HepG2 (cell line): Measurements from ENCODE around the gene CAMTA1. TPM values are rescaled to one million over a fixed set of nuclear protein-coding genes. Genes with fewer than 3 reads are reported as not detected.

Source experiments
- ATAC-seq: fragments of 200-7000 bp; cut with Tn5 transposase; 3 replicates; pipeline ENCODE4 v1.9.1; 2020; ENCODE audit warnings: mild to moderate bottlenecking, moderate library complexity
- BruUV-seq: library from RNA; stranded (reverse); fragments of 400-500 nt; replicated peaks from 2 replicates; lab custom pipeline; 2021; lab: Mats Ljungman, UMichigan
- CTCF ChIA-PET: fragments of 300-600 bp; formaldehyde crosslinking; extraction: SDS; loops from one replicate; lab custom pipeline; 2021; ENCODE audit warnings: low total read pairs, inconsistent platforms, low intra/inter-chr PET ratio; lab: Yijun Ruan, JAX
- POLR2A ChIA-PET: fragments of 350-600 bp; sonication (Branson Sonifier 250); formaldehyde crosslinking; loops from one replicate; lab custom pipeline; 2020; ENCODE audit warnings: antibody characterized with exemption, inconsistent platforms; lab: Yijun Ruan, JAX
- DNase-seq: peaks from one replicate; pipeline ENCODE4 v3.0.0-alpha.2; 2015; ENCODE audit warnings: low spot score
- FAIRE-seq: peaks from 3 replicates; lab custom pipeline; 2011; peaks lifted over from hg19 to GRCh38; lab: Jason Lieb, UNC
- H2AFZ ChIP-seq: one replicate; pipeline ENCODE4 v1.6.1; 2011; ENCODE audit warnings: low read length, inconsistent platforms
- H3K27ac ChIP-seq: fragments of 300-600 bp; 3 replicates; pipeline ENCODE4 v1.8.0; 2011; ENCODE audit warnings: mixed run types, mild to moderate bottlenecking, mixed read lengths, low read length, inconsistent platforms; ENCODE audit not compliant: insufficient read depth; ENCODE audit errors: extremely low read length
- H3K27me3 ChIP-seq, 2 experiments: fragments of 200-600 bp in 1 of 2; 2 replicates in 1 of 2; 3 replicates in 1 of 2; pipeline versions ENCODE4 v1.6.0 to v1.8.0; 2011; ENCODE audit warnings: low read length in 2 of 2, mild to moderate bottlenecking in 2 of 2, moderate library complexity in 2 of 2, inconsistent platforms in 1 of 2; ENCODE audit not compliant: insufficient read depth in 2 of 2, control insufficient read depth in 1 of 2
- H3K36me3 ChIP-seq, 2 experiments: fragments of 200-600 bp in 1 of 2; replicated peaks in 1 of 2; 2 replicates in 1 of 2; 3 replicates in 1 of 2; pipeline versions ENCODE4 v1.5.1 to v1.8.0; 2011; ENCODE audit warnings: low read length in 2 of 2, inconsistent platforms in 1 of 2; ENCODE audit not compliant: insufficient read depth in 2 of 2, control insufficient read depth in 1 of 2
- H3K4me1 ChIP-seq: 2 replicates; pipeline ENCODE4 v1.5.1; 2012; ENCODE audit warnings: low read length, inconsistent platforms; ENCODE audit not compliant: insufficient read depth
- H3K4me2 ChIP-seq: 2 replicates; pipeline ENCODE4 v1.6.0; 2011; ENCODE audit warnings: low read depth, low read length, inconsistent platforms
- H3K4me3 ChIP-seq, 3 experiments: fragments of 200-600 bp in 1 of 3; sonication (generic), shearing (Covaris generic) in 1 of 3; replicated peaks in 1 of 3; 2 replicates each; pipeline ENCODE4 v1.5.1; 2011 to 2016; ENCODE audit warnings: low read length in 3 of 3, inconsistent platforms in 2 of 3, low read depth in 2 of 3, mild to moderate bottlenecking in 2 of 3, control low read depth in 1 of 3, mixed read lengths in 1 of 3; ENCODE audit not compliant: insufficient read depth in 1 of 3
- H3K79me2 ChIP-seq: one replicate; pipeline ENCODE4 v1.6.1; 2011; ENCODE audit warnings: low read length, inconsistent platforms; ENCODE audit not compliant: insufficient read depth
- H3K9ac ChIP-seq: 2 replicates; pipeline ENCODE4 v1.6.0; 2011; ENCODE audit warnings: mild to moderate bottlenecking, low read depth, low read length, inconsistent platforms; ENCODE audit not compliant: insufficient read depth
- H3K9me3 ChIP-seq: 2 replicates; pipeline ENCODE4 v1.5.1; 2012; ENCODE audit warnings: mild to moderate bottlenecking, low read length
- H4K20me1 ChIP-seq: 2 replicates; pipeline ENCODE4 v1.6.0; 2011; ENCODE audit warnings: inconsistent platforms, mild to moderate bottlenecking, low read length, moderate library complexity; ENCODE audit not compliant: insufficient read depth
- CEBPB ChIP-seq: IDR thresholded peaks from 2 replicates; pipeline ENCODE4 v1.6.1; 2011; ENCODE audit warnings: low read depth, low read length, improper control_type of control experiment, borderline replicate concordance
- MLLT10 ChIP-seq: sonication (generic); formaldehyde crosslinking; IDR thresholded peaks from 2 replicates; pipeline ENCODE4 v1.4.0; 2020; ENCODE audit warnings: missing genetic modification reagents
- NAIF1 ChIP-seq: sonication (generic); formaldehyde crosslinking; IDR thresholded peaks from 2 replicates; pipeline ENCODE4 v1.5.0; 2020; ENCODE audit warnings: mild to moderate bottlenecking, missing genetic modification reagents, borderline replicate concordance
- PTBP1 ChIP-seq: fragments of 200-400 bp; formaldehyde crosslinking; IDR thresholded peaks from 2 replicates; pipeline ENCODE4 v1.6.1; 2018; ENCODE audit warnings: low read length, low read depth; ENCODE audit not compliant: poor library complexity, severe bottlenecking
- ZNF530 ChIP-seq: sonication (generic); formaldehyde crosslinking; IDR thresholded peaks from 2 replicates; pipeline ENCODE4 v1.5.0; 2020; ENCODE audit warnings: low read depth, mild to moderate bottlenecking, missing genetic modification reagents
- WGBS: methylation state at CpG from one replicate; pipeline ENCODE4 v1.1.6; 2017; ENCODE audit warnings: low lambda C conversion rate; 5-methylcytosine and 5-hydroxymethylcytosine counted together
- in situ Hi-C: cut with HindIII; loops from 2 replicates; pipeline ENCODE4 v1.10.0; 2017; ENCODE audit warnings: low pct_unique_long_range_greater_than_20kb; ENCODE audit not compliant: extremely low pct_ligation_motif_present
- intact Hi-C: fragments of 100-400 bp; cut with micrococcal nuclease; formaldehyde crosslinking; loops from one replicate; pipeline ENCODE4 v1.10.0; 2022; ENCODE audit not compliant: unreplicated experiment
- polyA plus RNA-seq, 8 experiments: library from polyadenylated mRNA; depleted of rRNA in 3 of 8; stranded (reverse) in 7 of 8; unstranded in 1 of 8; fragments of >200 nt; fragmentation: Illumina TruSeq in 4 of 8; extraction: Trizol in 4 of 8; gene quantifications; 2 replicates each; pipeline versions ENCODE4 v1.2.1 to v1.2.3, GENCODE V29; 2011 to 2016; ENCODE audit warnings: low read depth in 4 of 8, missing spikeins in 1 of 8, mixed read lengths in 1 of 8; ENCODE audit not compliant: insufficient read depth in 1 of 8
- total RNA-seq, 5 experiments: library from RNA; depleted of rRNA; stranded (reverse); fragments of >200 nt; fragmentation: Illumina TruSeq; extraction: Trizol; gene quantifications; 2 replicates each; pipeline ENCODE4 v1.2.3, GENCODE V29; 2016; ENCODE audit warnings: low read depth in 1 of 5
- TF ChIP-seq, protein P1 (sequence below): sonication (generic); formaldehyde crosslinking; IDR thresholded peaks from 2 replicates; pipeline ENCODE4 v1.5.1; 2020; ENCODE audit warnings: mild to moderate bottlenecking, missing genetic modification reagents, moderate library complexity

CAMTA1 gene
- total and polyA plus RNA-seq, 2 of the 13 experiments (the other 11 are each of a cell fraction or from before 2014, with no cell fraction given): 25.0 to 36.4 TPM

DNA sequence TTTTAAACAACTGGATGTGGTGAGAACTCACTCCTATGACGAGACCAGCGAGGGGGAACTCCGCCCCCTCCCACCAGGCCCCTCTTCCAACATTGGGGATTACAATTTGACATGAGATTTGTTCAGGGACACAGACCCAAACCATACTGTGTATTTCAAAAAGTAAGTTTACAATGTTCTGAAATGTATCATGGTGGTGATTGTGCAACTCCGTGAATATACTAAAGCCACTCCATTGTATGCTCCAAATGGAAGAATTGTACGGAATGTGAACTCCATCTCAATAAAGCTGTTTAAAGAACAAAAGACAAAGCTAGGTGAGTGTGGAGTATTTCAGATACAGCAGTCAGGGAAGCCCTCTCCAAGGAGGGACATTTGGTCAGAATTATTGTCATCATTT is 553.8 kb downstream of the CAMTA1 start:
- TF ChIP-seq PTBP1 (no peak), CEBPB (0 out of 2 replicates have a peak, but pooled peaks have one; percentile 35), MLLT10 (CRISPR knock-in tag) (no peak)
- FAIRE-seq (no peak), DNase-seq (no peak), ATAC-seq (no peak)
- Histone ChIP-seq H3K9me3 (no peaks in the 10 kb centered on the region), H3K4me2 (no peak overlapping the region), H3K9ac (no peak overlapping the region), H3K4me3 (no peak overlapping the region), H3K79me2 (no peaks in the 10 kb centered on the region), H3K27ac (no peak overlapping the region), H3K4me1 (no peaks in the 10 kb centered on the region), H4K20me1 (no peaks in the 10 kb centered on the region), H2AFZ (no peak overlapping the region), H3K27me3 (peaks cover 0 to 3% of the 10 kb centered on the region in 2 experiments; a peak in 2 of 5 replicates), H3K36me3 (no peaks in the 10 kb centered on the region)
- WGBS: 31% methylated on average over 5 of the region's 5 CpGs
- BruUV-seq: no TSS peak
- CTCF ChIA-PET: no interaction called here
- POLR2A ChIA-PET: no interaction called here
- in situ Hi-C loops (no loop called here), intact Hi-C loops (no loop called here)

DNA sequence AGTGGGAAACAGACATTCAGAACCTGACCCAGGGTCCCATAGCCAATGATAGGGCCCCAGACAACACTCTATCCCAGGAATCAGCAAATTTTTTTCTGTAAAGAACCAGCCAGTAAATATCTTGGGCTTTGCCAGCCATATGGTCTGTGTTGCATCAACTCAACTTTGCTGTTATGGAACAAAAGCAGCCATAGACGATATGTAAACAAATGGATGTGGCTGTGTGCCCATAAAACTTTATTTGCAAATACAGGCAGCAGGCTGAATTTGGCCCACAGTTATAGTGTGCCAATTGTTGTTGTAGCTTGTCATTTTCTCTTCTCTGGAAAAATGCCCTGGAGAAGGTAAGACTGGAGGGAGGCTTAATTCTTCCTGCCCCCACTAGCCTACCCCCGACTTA is 554.7 kb downstream of the CAMTA1 start:
- BruUV-seq: no TSS peak
- no peaks in the 10 kb centered on the region for H3K4me1 ChIP-seq
- H3K79me2 ChIP-seq: no peaks in the 10 kb centered on the region
- no peak overlapping the region for H2AFZ ChIP-seq
- H3K27me3 ChIP-seq: peaks cover 0 to 3% of the 10 kb centered on the region in 2 experiments; a peak in 2 of 5 replicates
- FAIRE-seq (no peak), ATAC-seq (no peak), DNase-seq (no peak)
- no peaks in the 10 kb centered on the region for H3K36me3 ChIP-seq
- POLR2A ChIA-PET: no interaction called here
- no peak overlapping the region for H3K4me3 ChIP-seq
- no peak overlapping the region for H3K9ac ChIP-seq
- TF ChIP-seq NAIF1 (CRISPR knock-in tag) (no peak), ZNF530 (CRISPR knock-in tag) (no peak)
- TF ChIP-seq, protein P1, sequence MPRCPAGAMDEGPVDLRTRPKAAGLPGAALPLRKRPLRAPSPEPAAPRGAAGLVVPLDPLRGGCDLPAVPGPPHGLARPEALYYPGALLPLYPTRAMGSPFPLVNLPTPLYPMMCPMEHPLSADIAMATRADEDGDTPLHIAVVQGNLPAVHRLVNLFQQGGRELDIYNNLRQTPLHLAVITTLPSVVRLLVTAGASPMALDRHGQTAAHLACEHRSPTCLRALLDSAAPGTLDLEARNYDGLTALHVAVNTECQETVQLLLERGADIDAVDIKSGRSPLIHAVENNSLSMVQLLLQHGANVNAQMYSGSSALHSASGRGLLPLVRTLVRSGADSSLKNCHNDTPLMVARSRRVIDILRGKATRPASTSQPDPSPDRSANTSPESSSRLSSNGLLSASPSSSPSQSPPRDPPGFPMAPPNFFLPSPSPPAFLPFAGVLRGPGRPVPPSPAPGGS (CRISPR knock-in tag): no peak
- WGBS: 0% methylated on average over 1 of the region's 2 CpGs
- H3K27ac ChIP-seq: no peak overlapping the region
- no peaks in the 10 kb centered on the region for H4K20me1 ChIP-seq
- H3K9me3 ChIP-seq: no peaks in the 10 kb centered on the region
- intact Hi-C loops: no loop called here
- H3K4me2 ChIP-seq: no peak overlapping the region
- in situ Hi-C loops: no loop called here
- CTCF ChIA-PET: no interaction called here
